ENCODE results near the gene ARSG.

GRCh38 chr17:68368387-68368786 lies 77.1 kb downstream of the ARSG start:
- TF ChIP-seq CTCF (tag by site-specific recombination; IDR thresholded peaks at IDR 0.05) (no peak), ZNF423 (tag by site-specific recombination; IDR thresholded peaks at IDR 0.05) (no peak), REST (tag by site-specific recombination; IDR thresholded peaks at IDR 0.05) (no peak), ZSCAN16 (tag by site-specific recombination; IDR thresholded peaks at IDR 0.05) (no peak), ZNF274 (IDR thresholded peaks at IDR 0.05; ENCODE audit: low read length) (no peak), ZNF274 (tag by site-specific recombination; IDR thresholded peaks at IDR 0.05; ENCODE audit: borderline replicate concordance) (no peak), KLF1 (tag by site-specific recombination; IDR thresholded peaks at IDR 0.05) (no peak), ZNF664 (tag by site-specific recombination; IDR thresholded peaks at IDR 0.05) (no peak), BCL11B (tag by site-specific recombination; IDR thresholded peaks at IDR 0.05; ENCODE audit: low read depth) (no peak)
